Osteocyte (in vitro differentiated cells): ENCODE measurements around the gene PGM2. TPM values are rescaled to one million over a fixed set of nuclear protein-coding genes. Genes with fewer than 3 reads are reported as not detected.

ENCODE experiments used
- DNase-seq: peaks from one replicate; pipeline ENCODE4 v3.0.0; 2021; ENCODE audit warnings: mixed read lengths; ENCODE audit not compliant: unreplicated experiment; ENCODE audit errors: extremely low spot score
- H3K27ac Mint-ChIP-seq: one replicate; pipeline ENCODE4 v1.8.0; 2021; ENCODE audit warnings: mild to moderate bottlenecking, mixed read lengths; ENCODE audit not compliant: unreplicated experiment
- H3K27me3 Mint-ChIP-seq: one replicate; pipeline ENCODE4 v1.8.0; 2021; ENCODE audit warnings: mixed read lengths; ENCODE audit not compliant: unreplicated experiment
- H3K36me3 Mint-ChIP-seq: one replicate; pipeline ENCODE4 v1.8.0; 2021; ENCODE audit warnings: mixed read lengths; ENCODE audit not compliant: unreplicated experiment
- H3K4me1 Mint-ChIP-seq: one replicate; pipeline ENCODE4 v1.8.0; 2021; ENCODE audit warnings: mixed read lengths; ENCODE audit not compliant: unreplicated experiment
- H3K4me3 Mint-ChIP-seq: one replicate; pipeline ENCODE4 v1.8.0; 2021; ENCODE audit warnings: mild to moderate bottlenecking, moderate library complexity, mixed read lengths; ENCODE audit not compliant: unreplicated experiment
- H3K9me3 Mint-ChIP-seq: one replicate; pipeline ENCODE4 v1.8.0; 2021; ENCODE audit warnings: mixed read lengths; ENCODE audit not compliant: unreplicated experiment
- total RNA-seq: library from RNA; stranded (reverse); gene quantifications from 2 replicates; pipeline ENCODE4 v1.2.1, GENCODE V29; 2021
- TF ChIP-seq, protein P1 (sequence below): fragments of 200-600 bp; sonication (generic); IDR thresholded peaks from 2 replicates; pipeline ENCODE4 v1.5.0; 2021; ENCODE audit warnings: antibody characterized with exemption, mild to moderate bottlenecking, moderate library complexity

PGM2 gene
- total RNA-seq, 1 donor from 2014 or later = 19.8 TPM

GRCh38 chr4:37889849-37890800, 63.6 kb downstream of the PGM2 start:
- TF ChIP-seq, protein P1, sequence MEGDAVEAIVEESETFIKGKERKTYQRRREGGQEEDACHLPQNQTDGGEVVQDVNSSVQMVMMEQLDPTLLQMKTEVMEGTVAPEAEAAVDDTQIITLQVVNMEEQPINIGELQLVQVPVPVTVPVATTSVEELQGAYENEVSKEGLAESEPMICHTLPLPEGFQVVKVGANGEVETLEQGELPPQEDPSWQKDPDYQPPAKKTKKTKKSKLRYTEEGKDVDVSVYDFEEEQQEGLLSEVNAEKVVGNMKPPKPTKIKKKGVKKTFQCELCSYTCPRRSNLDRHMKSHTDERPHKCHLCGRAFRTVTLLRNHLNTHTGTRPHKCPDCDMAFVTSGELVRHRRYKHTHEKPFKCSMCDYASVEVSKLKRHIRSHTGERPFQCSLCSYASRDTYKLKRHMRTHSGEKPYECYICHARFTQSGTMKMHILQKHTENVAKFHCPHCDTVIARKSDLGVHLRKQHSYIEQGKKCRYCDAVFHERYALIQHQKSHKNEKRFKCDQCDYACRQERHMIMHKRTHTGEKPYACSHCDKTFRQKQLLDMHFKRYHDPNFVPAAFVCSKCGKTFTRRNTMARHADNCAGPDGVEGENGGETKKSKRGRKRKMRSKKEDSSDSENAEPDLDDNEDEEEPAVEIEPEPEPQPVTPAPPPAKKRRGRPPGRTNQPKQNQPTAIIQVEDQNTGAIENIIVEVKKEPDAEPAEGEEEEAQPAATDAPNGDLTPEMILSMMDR = no peak
- Mint-ChIP-seq H3K27me3 (peaks cover 41% of the 10 kb centered on the region), H3K36me3 (no peaks in the 10 kb centered on the region), H3K4me1 (peaks cover 11% of the 10 kb centered on the region), H3K27ac (no peak overlapping the region), H3K4me3 (peak overlapping the region; percentile 71), H3K9me3 (no peaks in the 10 kb centered on the region)
- no peak for DNase-seq

DNA sequence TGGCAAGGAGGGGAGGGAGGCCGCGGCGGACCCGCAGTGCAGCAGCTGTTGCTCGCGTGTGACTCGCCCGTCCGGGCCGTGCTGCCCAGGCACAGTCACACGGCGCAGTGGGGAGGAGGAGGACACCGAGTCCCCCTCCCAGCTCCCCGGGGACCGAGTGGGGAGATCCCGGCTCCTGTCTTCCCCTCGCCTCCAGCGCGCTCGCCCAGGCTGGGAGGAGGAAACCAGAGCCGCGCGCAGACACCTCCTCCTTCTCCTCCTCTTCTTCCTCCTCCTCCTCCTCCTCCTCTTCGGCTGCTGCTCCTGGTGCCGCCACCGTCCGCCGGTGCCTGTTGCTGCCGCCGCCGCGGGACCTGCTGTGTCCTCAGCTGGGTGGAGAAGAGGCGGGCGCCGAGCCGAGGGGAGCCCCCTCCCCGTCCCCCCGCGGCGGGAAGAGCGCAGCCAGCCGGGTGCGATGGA, 64.3 kb downstream of the PGM2 start, which contains the start of gene TBC1D1:
Gene TBC1D1 (plus strand): TSS at position 284 of the 459 bp plus-strand sequence. CDS start 11,012 bp downstream, outside the sequence.
- Mint-ChIP-seq H3K27me3 (peaks cover 47% of the 10 kb centered on the region), H3K9me3 (no peaks in the 10 kb centered on the region), H3K4me1 (peaks cover 11% of the 10 kb centered on the region), H3K36me3 (no peaks in the 10 kb centered on the region), H3K4me3 (peak within 1 kb of the TSS; percentile 81), H3K27ac (peak within 1 kb of the TSS; percentile 23)
- TF ChIP-seq, protein P1 = no peak
- peak; percentile 86 for DNase-seq

DNA sequence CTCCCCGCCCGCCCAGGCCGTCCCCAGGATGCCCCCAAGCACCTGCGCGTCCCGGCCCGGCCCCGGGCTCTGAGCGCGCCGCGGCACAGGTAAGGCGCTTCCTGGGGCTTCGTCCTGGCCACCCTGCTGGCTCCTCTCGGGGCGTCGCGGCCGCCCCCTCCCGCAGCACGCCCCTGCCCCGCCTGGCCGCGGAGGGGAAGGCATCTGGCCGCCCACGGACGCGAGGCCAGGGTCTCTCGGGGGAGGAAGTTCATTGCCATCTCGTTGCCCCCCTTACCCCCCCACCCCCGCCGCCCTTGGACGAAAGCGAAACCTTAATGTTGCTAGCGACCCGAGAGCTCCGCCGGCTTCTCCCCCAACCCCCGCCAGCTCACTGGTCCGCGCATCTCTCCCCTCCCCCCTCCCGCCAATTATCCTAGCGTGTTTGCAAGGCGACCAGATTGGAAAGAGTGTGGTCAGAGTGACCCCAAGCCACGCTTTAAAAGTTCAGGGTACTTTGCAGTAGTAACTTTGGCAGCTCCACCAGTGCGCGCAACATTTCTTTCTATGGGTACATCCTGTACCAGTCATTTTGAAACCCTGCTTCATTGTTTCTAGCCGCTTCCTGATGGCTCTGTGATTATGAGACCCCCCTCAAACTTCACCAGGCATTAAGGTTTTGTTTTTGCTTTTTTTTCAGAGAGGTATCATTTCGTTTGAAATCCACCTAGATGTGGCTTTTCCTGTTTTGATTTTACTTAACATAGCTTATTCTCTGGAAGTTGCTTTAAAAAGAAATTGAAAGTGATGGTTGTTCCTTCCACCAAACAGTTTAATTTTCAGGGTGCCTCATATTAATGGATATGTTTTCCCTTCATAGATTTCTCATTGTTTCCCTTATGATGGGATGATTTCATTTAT, 65.0 kb downstream of the PGM2 start:
- H3K4me1 Mint-ChIP-seq = peaks cover 11% of the 10 kb centered on the region
- TF ChIP-seq, protein P1 = no peak
- no peak for DNase-seq
- peak overlapping the region; percentile 81 for H3K4me3 Mint-ChIP-seq
- H3K27ac Mint-ChIP-seq = peak overlapping the region; percentile 23
- H3K36me3 Mint-ChIP-seq = no peaks in the 10 kb centered on the region
- peaks cover 49% of the 10 kb centered on the region for H3K27me3 Mint-ChIP-seq
- no peaks in the 10 kb centered on the region for H3K9me3 Mint-ChIP-seq

- H3K36me3 Mint-ChIP-seq = no peaks in the 10 kb centered on the region
- peaks cover 54% of the 10 kb centered on the region for H3K27me3 Mint-ChIP-seq
- no peak overlapping the region for H3K4me3 Mint-ChIP-seq
- no peak for DNase-seq
- H3K4me1 Mint-ChIP-seq = peaks cover 11% of the 10 kb centered on the region
- no peak overlapping the region for H3K27ac Mint-ChIP-seq
- no peaks in the 10 kb centered on the region for H3K9me3 Mint-ChIP-seq
- TF ChIP-seq, protein P1 = no peak
Observed at GRCh38 chr4:37892641-37893040, 66.2 kb downstream of the PGM2 start.
